ENCODE results near the gene SLC44A1. TPM values are rescaled to one million over a fixed set of nuclear protein-coding genes. Genes with fewer than 3 reads are reported as not detected.

SLC44A1 gene
- total and polyA plus RNA-seq, 2 of the 13 experiments (the other 11 are each of a cell fraction or from before 2014, with no cell fraction given), result 21.4 to 40.8 TPM

GRCh38 chr9:105447814-105448812, 203.7 kb downstream of the SLC44A1 start, which contains the start of gene FSD1L (continued):
- TF ChIP-seq, protein P1, sequence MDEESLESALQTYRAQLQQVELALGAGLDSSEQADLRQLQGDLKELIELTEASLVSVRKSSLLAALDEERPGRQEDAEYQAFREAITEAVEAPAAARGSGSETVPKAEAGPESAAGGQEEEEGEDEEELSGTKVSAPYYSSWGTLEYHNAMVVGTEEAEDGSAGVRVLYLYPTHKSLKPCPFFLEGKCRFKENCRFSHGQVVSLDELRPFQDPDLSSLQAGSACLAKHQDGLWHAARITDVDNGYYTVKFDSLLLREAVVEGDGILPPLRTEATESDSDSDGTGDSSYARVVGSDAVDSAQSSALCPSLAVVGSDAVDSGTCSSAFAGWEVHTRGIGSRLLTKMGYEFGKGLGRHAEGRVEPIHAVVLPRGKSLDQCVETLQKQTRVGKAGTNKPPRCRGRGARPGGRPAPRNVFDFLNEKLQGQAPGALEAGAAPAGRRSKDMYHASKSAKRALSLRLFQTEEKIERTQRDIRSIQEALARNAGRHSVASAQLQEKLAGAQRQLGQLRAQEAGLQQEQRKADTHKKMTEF (CRISPR knock-in tag; IDR thresholded peaks at IDR 0.05), result peak; percentile 65
- TF ChIP-seq ZNF792 (CRISPR knock-in tag; IDR thresholded peaks at IDR 0.05) (peak; percentile 100), ZNF776 (CRISPR knock-in tag; IDR thresholded peaks at IDR 0.05) (peak; percentile 61), MED13 (CRISPR knock-in tag; IDR thresholded peaks at IDR 0.05) (no peak; the same call in 1 of the 2 replicates), ZNF484 (CRISPR knock-in tag; IDR thresholded peaks at IDR 0.05; ENCODE audit: borderline replicate concordance, low read depth) (no peak), HMGXB4 (CRISPR knock-in tag; IDR thresholded peaks at IDR 0.05; ENCODE audit: borderline replicate concordance in 1 of 2, low read depth in 1 of 2) (peak; percentile 73 to 91), NR1H2 (CRISPR knock-in tag; IDR thresholded peaks at IDR 0.05; ENCODE audit: borderline replicate concordance, low read depth) (0 out of 2 replicates have a peak, but pooled peaks have one; percentile 30), AKNA (CRISPR knock-in tag; IDR thresholded peaks at IDR 0.05; ENCODE audit: borderline replicate concordance) (no peak), MYPOP (CRISPR knock-in tag; IDR thresholded peaks at IDR 0.05) (peak; percentile 58; the same call in 1 of the 2 replicates), SIX1 (CRISPR knock-in tag; IDR thresholded peaks at IDR 0.05; ENCODE audit: borderline replicate concordance) (no peak)
- TF ChIP-seq, protein P2, sequence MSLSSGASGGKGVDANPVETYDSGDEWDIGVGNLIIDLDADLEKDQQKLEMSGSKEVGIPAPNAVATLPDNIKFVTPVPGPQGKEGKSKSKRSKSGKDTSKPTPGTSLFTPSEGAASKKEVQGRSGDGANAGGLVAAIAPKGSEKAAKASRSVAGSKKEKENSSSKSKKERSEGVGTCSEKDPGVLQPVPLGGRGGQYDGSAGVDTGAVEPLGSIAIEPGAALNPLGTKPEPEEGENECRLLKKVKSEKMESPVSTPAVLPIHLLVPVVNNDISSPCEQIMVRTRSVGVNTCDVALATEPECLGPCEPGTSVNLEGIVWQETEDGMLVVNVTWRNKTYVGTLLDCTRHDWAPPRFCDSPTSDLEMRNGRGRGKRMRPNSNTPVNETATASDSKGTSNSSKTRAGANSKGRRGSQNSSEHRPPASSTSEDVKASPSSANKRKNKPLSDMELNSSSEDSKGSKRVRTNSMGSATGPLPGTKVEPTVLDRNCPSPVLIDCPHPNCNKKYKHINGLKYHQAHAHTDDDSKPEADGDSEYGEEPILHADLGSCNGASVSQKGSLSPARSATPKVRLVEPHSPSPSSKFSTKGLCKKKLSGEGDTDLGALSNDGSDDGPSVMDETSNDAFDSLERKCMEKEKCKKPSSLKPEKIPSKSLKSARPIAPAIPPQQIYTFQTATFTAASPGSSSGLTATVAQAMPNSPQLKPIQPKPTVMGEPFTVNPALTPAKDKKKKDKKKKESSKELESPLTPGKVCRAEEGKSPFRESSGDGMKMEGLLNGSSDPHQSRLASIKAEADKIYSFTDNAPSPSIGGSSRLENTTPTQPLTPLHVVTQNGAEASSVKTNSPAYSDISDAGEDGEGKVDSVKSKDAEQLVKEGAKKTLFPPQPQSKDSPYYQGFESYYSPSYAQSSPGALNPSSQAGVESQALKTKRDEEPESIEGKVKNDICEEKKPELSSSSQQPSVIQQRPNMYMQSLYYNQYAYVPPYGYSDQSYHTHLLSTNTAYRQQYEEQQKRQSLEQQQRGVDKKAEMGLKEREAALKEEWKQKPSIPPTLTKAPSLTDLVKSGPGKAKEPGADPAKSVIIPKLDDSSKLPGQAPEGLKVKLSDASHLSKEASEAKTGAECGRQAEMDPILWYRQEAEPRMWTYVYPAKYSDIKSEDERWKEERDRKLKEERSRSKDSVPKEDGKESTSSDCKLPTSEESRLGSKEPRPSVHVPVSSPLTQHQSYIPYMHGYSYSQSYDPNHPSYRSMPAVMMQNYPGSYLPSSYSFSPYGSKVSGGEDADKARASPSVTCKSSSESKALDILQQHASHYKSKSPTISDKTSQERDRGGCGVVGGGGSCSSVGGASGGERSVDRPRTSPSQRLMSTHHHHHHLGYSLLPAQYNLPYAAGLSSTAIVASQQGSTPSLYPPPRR (CRISPR knock-in tag; IDR thresholded peaks at IDR 0.05; ENCODE audit: borderline replicate concordance), result peak; percentile 58; the same call in 1 of the 2 replicates
